ENCODE measurements around the gene LMF2.

DNA sequence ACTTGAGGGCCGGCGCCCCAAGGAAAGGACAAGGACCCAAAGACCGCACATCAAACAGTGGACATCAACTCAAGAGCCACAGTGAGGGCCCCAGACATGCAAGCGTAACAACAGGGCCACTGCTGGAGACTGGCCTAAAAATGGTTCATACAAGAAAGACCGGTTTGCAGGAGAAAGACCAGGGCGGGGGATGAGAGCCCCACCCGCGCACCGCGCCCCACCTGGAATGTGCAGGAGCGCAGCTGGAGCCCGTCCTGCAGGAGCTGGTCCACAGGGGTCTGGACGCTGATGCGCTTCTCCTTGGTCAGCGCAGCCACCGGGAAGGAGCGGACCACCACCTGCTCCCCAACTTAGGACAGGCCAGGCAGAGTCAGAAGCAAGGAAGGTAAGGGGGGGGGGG, 46.6 kb downstream of the LMF2 start:
- TF ChIP-seq YY1 (IDR thresholded peaks at IDR 0.05; ENCODE audit: insufficient read depth, insufficient read length) (no peak), ZNF274 (IDR thresholded peaks at IDR 0.05; ENCODE audit: low read depth, low read length) (no peak), SUZ12 (IDR thresholded peaks at IDR 0.05; ENCODE audit: extremely low read depth, insufficient read depth, insufficient read length) (no peak)

Measured in NT2/D1 (cell line).